Measurements from ENCODE around the gene GSTO1.

The GSTO1 gene

DNA sequence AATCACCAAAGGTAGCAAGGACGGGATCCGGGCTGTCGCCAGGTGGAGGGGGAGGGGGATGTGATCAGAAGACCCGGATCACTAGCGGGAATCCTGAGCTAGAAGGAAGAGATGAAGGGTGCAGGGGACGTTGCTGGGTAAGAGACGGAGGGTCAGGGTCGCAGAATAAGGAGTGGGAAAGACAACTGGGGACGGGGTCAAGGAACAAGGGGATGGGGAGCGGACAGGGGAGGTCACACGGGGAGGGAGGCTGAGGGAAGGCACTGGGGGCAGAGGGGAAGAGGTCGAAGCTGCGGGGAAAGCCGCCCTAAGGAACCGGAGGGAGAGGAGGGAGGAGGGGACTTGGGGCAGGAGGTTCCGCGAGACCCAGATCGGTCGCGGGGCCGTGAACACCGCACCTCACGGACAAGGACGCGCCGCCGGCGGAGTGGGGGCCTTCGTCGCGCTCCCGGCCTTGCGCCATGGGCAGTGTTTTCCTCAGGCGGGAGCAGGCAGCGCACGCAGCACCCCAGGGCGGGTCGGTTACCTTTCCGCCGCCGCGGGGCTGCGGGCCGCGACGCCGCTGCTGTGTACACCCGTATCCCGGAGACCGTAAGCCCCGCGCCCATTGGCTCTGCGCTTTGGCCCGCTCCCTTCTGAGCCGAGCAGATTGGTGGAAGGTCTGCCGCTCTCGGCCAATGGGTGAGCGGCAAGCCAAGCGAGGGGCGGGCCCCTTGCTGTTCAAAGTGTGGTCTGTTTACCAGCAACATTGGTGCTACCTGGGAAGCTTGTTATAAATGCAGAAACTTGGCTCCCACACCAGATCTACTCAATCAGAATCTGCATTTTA lies 22.7 kb upstream of the GSTO1 start, which contains the start of gene CFAP43:
TSS of gene CFAP43 (minus strand) at position 581 of the 829 bp plus-strand sequence. CDS start at position 463, 118 bp downstream.
- no peaks in the 10 kb centered on the region for H4K20me1 ChIP-seq (ENCODE audit: insufficient read depth, low read length)
- H3K4me2 ChIP-seq (ENCODE audit: low read length), result peak within 1 kb of the TSS; percentile 84
- H3K4me1 ChIP-seq (ENCODE audit: low read length), result no peaks in the 10 kb centered on the region
- no peaks in the 10 kb centered on the region for H3K79me2 ChIP-seq (ENCODE audit: low read length)
- peak within 1 kb of the TSS; percentile 88 for H2AFZ ChIP-seq (ENCODE audit: low read depth, low read length)
- 0 out of 2 replicates have a peak, but pooled peaks cover 4% of the 10 kb centered on the region for H3K27me3 ChIP-seq (ENCODE audit: low read depth, low read length)
- peak within 1 kb of the TSS; percentile 80 for H3K4me3 ChIP-seq (ENCODE audit: low read length)
- TF ChIP-seq, protein P1, sequence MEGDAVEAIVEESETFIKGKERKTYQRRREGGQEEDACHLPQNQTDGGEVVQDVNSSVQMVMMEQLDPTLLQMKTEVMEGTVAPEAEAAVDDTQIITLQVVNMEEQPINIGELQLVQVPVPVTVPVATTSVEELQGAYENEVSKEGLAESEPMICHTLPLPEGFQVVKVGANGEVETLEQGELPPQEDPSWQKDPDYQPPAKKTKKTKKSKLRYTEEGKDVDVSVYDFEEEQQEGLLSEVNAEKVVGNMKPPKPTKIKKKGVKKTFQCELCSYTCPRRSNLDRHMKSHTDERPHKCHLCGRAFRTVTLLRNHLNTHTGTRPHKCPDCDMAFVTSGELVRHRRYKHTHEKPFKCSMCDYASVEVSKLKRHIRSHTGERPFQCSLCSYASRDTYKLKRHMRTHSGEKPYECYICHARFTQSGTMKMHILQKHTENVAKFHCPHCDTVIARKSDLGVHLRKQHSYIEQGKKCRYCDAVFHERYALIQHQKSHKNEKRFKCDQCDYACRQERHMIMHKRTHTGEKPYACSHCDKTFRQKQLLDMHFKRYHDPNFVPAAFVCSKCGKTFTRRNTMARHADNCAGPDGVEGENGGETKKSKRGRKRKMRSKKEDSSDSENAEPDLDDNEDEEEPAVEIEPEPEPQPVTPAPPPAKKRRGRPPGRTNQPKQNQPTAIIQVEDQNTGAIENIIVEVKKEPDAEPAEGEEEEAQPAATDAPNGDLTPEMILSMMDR (IDR thresholded peaks at IDR 0.05; ENCODE audit: low read depth, low read length), result no peak
- TF ChIP-seq EZH2phosphoT487 (IDR thresholded peaks at IDR 0.05; ENCODE audit: low read depth), result no peak
- no peak within 1 kb of the TSS for H3K27ac ChIP-seq (ENCODE audit: low read length)
- no peaks in the 10 kb centered on the region for H3K9me3 ChIP-seq (ENCODE audit: insufficient read depth, low read length)
- H3K36me3 ChIP-seq (replicated peaks; ENCODE audit: low read depth, low read length), result no peaks in the 10 kb centered on the region
- no peak within 1 kb of the TSS; the same call in 1 of the 2 replicates for H3K9ac ChIP-seq (ENCODE audit: low read length)

DNA sequence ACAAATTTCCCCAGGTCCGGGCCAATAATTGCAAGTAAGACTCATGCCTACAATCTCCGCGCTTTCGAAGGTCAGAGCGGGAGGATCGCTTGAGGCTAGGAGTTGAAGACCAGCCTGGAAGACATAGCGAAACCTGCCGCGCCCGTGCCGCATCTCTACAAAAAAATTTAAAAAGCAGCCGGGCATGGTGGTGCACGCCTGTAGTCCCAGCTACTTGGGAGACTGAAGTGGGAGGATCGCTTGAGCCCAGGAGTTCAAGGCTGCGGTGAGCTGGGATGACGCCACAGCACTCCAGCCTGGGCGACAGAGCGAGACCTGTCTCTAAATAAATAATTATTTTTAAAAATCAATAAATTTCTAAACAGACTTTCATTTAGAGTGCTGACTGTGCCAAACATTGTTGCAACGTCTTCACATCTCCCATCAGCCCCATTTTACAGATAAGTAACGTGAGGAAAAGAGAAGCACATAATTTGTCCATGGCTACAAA lies 22.0 kb upstream of the GSTO1 start:
- Histone ChIP-seq H3K4me2 (ENCODE audit: low read length) (peak overlapping the region; percentile 84), H3K27ac (ENCODE audit: low read length) (no peak overlapping the region), H3K9ac (ENCODE audit: low read length) (no peak overlapping the region), H3K4me3 (ENCODE audit: low read length) (peak overlapping the region; percentile 80), H4K20me1 (ENCODE audit: insufficient read depth, low read length) (no peaks in the 10 kb centered on the region), H3K36me3 (replicated peaks; ENCODE audit: low read depth, low read length) (no peaks in the 10 kb centered on the region), H3K9me3 (ENCODE audit: insufficient read depth, low read length) (no peaks in the 10 kb centered on the region), H3K27me3 (ENCODE audit: low read depth, low read length) (0 out of 2 replicates have a peak, but pooled peaks cover 4% of the 10 kb centered on the region), H3K79me2 (ENCODE audit: low read length) (no peaks in the 10 kb centered on the region), H2AFZ (ENCODE audit: low read depth, low read length) (peak overlapping the region; percentile 70), H3K4me1 (ENCODE audit: low read length) (no peaks in the 10 kb centered on the region)
- no peak for TF ChIP-seq EZH2phosphoT487 (IDR thresholded peaks at IDR 0.05; ENCODE audit: low read depth)
- TF ChIP-seq, protein P1 (IDR thresholded peaks at IDR 0.05; ENCODE audit: low read depth, low read length), result no peak

DNA sequence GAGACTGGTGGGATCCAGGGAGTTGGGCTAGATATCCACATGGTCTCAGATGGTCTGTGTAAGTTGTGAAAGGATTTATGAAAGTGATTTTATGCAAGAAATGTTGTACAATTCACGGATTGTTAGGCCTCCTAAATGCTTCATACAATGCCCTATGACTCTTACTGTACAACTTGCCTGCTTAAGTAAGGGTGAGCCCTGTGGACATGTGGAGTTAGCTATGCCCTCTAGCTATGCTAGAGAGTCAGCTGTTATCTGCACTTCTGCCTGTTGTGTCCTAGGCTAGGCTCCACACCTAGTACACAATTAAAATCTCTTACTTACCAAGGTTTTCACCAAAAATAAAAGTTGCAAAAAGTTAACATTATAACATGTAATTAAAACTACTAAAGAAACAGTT lies 20.9 kb upstream of the GSTO1 start:
- Histone ChIP-seq H3K4me1 (ENCODE audit: low read length) (no peaks in the 10 kb centered on the region), H4K20me1 (ENCODE audit: insufficient read depth, low read length) (no peaks in the 10 kb centered on the region), H3K4me3 (ENCODE audit: low read length) (no peak overlapping the region), H2AFZ (ENCODE audit: low read depth, low read length) (no peak overlapping the region), H3K36me3 (replicated peaks; ENCODE audit: low read depth, low read length) (no peaks in the 10 kb centered on the region), H3K79me2 (ENCODE audit: low read length) (no peaks in the 10 kb centered on the region), H3K4me2 (ENCODE audit: low read length) (no peak overlapping the region), H3K27me3 (ENCODE audit: low read depth, low read length) (0 out of 2 replicates have a peak, but pooled peaks cover 4% of the 10 kb centered on the region), H3K27ac (ENCODE audit: low read length) (no peak overlapping the region), H3K9me3 (ENCODE audit: insufficient read depth, low read length) (no peaks in the 10 kb centered on the region), H3K9ac (ENCODE audit: low read length) (no peak overlapping the region)
- TF ChIP-seq, protein P1 (IDR thresholded peaks at IDR 0.05; ENCODE audit: low read depth, low read length), result no peak
- TF ChIP-seq EZH2phosphoT487 (IDR thresholded peaks at IDR 0.05; ENCODE audit: low read depth), result no peak

DNA sequence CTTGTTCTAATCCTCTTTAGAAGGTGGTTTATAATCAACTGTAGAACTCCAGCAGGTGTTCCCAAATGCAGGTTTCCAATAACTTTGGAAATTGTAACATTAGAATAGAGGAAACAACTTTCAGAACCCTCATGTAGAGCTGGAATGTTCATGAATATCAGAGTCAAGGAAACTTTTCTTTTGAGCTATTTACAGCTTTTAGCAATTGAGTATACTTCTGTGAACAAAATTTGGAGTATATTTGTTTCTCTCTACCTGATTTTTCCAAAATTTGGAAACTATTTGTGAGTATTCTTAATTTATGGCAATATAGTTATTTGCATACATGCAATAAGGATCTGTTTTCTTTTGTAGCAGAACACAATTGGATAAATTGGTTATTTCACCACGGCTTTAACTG lies 19.8 kb upstream of the GSTO1 start:
- Histone ChIP-seq H3K4me1 (ENCODE audit: low read length) (no peaks in the 10 kb centered on the region), H4K20me1 (ENCODE audit: insufficient read depth, low read length) (no peaks in the 10 kb centered on the region), H2AFZ (ENCODE audit: low read depth, low read length) (no peak overlapping the region), H3K27me3 (ENCODE audit: low read depth, low read length) (0 out of 2 replicates have a peak, but pooled peaks cover 4% of the 10 kb centered on the region), H3K4me2 (ENCODE audit: low read length) (no peak overlapping the region), H3K4me3 (ENCODE audit: low read length) (no peak overlapping the region), H3K9me3 (ENCODE audit: insufficient read depth, low read length) (no peaks in the 10 kb centered on the region), H3K27ac (ENCODE audit: low read length) (no peak overlapping the region), H3K36me3 (replicated peaks; ENCODE audit: low read depth, low read length) (no peaks in the 10 kb centered on the region), H3K79me2 (ENCODE audit: low read length) (no peaks in the 10 kb centered on the region), H3K9ac (ENCODE audit: low read length) (no peak overlapping the region)
- no peak for TF ChIP-seq EZH2phosphoT487 (IDR thresholded peaks at IDR 0.05; ENCODE audit: low read depth)
- TF ChIP-seq, protein P1 (IDR thresholded peaks at IDR 0.05; ENCODE audit: low read depth, low read length), result no peak

All from OCI-LY3 (cell line).